ENCODE data around the gene NCL.

DNA sequence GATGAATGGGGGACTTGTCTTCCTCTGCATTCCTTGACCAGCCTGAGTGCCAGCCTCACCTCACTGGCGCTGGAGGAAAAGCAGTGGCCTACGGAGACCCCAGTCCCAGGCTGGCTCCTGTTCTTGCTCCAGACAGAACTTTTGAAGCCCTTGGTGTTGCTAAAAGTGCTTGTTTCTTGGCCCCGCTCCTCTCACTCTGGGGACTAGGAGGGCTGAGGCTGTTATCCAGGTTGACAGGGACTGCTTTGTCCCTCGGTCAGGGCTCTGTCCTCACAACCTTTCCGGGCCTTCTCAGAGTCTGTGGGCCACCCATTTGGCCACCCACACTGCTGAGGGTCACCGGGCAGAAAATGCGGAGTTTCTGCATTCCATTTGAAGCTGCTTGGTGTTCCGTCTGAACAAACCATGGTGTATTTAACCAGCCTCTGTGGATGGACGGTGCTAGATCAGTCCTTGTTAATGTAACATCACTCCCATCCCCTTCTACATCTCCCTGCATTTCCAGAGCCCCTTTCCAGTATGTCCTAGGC lies 43.2 kb downstream of the NCL start:
- TF ChIP-seq, protein P1, sequence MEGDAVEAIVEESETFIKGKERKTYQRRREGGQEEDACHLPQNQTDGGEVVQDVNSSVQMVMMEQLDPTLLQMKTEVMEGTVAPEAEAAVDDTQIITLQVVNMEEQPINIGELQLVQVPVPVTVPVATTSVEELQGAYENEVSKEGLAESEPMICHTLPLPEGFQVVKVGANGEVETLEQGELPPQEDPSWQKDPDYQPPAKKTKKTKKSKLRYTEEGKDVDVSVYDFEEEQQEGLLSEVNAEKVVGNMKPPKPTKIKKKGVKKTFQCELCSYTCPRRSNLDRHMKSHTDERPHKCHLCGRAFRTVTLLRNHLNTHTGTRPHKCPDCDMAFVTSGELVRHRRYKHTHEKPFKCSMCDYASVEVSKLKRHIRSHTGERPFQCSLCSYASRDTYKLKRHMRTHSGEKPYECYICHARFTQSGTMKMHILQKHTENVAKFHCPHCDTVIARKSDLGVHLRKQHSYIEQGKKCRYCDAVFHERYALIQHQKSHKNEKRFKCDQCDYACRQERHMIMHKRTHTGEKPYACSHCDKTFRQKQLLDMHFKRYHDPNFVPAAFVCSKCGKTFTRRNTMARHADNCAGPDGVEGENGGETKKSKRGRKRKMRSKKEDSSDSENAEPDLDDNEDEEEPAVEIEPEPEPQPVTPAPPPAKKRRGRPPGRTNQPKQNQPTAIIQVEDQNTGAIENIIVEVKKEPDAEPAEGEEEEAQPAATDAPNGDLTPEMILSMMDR (conservative IDR thresholded peaks at IDR 0.05), result no peak
- TF ChIP-seq EZH2 (IDR thresholded peaks at IDR 0.05; ENCODE audit: low read depth), result no peak

Data from PC-9 (cell line).